Right lobe of liver (tissue), 4 donors: ENCODE results near the gene TSPAN18.

ENCODE experiments used
- POLR2A ChIP-seq: fragments of 450-650 bp; IDR thresholded peaks from one replicate; pipeline ENCODE4 v1.6.1; 2017; ENCODE audit warnings: antibody characterized with exemption, mild to moderate bottlenecking
- TF ChIP-seq, protein P1 (sequence below), 4 donors: fragments of 200-600 bp in 3 of 4; fragments of 450-650 bp in 1 of 4; IDR thresholded peaks; one replicate each; pipeline versions ENCODE4 v1.5.1 to v1.8.0; 2016 to 2022; ENCODE audit warnings: antibody characterized with exemption in 4 of 4, mild to moderate bottlenecking in 2 of 4
- donor health status: DM: no; HTN: no; CAD: no.
- donor health status: DM: no; HTN: no; CAD: no.
- donor health status: DM: no; HTN: yes; CAD: no.

DNA sequence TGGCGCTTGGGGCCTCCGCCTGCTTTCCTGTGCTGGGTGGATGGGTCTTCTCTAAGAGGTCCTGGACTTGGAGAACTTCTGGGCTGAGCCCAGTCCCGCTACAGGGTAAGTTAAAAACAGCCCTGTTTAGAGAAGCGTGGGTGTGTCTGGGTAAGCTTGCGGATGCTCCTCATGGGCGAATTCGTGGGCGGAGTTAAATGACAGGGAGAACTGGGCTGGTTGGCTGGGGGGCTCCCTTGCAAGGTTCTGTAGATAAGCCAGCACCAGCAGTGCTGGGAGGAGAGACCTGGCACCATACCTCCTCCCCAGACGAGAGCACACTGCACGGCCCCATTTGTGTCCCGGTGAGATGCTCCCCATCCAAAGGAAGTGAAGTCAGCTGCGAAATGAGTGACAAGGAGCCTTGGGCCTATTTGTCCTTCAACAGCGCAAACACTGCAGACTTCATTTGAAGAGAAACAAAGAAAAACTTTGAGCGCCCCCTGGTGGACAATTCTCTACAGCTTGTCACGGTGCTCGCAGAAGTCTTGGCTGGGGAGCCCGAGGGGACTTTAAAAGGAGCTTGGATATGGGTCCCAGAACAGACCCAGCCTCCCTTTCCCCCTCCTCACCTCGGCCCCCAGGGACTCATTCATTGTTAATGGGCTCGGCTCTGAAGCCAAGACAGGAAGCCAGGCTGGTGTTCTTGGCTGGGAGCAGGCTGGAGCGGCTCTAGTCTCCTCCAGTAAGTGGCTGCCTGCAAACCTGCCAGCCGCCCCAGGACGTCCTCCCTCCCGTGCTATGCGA lies 184.5 kb downstream of the TSPAN18 start:
- TF ChIP-seq, protein P1, sequence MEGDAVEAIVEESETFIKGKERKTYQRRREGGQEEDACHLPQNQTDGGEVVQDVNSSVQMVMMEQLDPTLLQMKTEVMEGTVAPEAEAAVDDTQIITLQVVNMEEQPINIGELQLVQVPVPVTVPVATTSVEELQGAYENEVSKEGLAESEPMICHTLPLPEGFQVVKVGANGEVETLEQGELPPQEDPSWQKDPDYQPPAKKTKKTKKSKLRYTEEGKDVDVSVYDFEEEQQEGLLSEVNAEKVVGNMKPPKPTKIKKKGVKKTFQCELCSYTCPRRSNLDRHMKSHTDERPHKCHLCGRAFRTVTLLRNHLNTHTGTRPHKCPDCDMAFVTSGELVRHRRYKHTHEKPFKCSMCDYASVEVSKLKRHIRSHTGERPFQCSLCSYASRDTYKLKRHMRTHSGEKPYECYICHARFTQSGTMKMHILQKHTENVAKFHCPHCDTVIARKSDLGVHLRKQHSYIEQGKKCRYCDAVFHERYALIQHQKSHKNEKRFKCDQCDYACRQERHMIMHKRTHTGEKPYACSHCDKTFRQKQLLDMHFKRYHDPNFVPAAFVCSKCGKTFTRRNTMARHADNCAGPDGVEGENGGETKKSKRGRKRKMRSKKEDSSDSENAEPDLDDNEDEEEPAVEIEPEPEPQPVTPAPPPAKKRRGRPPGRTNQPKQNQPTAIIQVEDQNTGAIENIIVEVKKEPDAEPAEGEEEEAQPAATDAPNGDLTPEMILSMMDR (IDR thresholded peaks at IDR 0.05): peak; percentile 72 to 88 (median 86)
- no peak for TF ChIP-seq POLR2A
